GM12878 (cell line): Measurements from ENCODE around the gene SETDB1.

ENCODE experiments used
- CBFB ChIP-seq: IDR thresholded peaks from 2 replicates; pipeline ENCODE4 v1.6.1; 2016; ENCODE audit warnings: antibody characterized with exemption, low read depth
- EGR1 ChIP-seq, 2 experiments: IDR thresholded peaks; 1 replicate in 1 of 2; 2 replicates in 1 of 2; pipeline ENCODE4 v1.6.1; 2011 to 2012; ENCODE audit warnings: low read depth in 2 of 2, low read length in 2 of 2, borderline replicate concordance in 1 of 2, mild to moderate bottlenecking in 1 of 2, moderate library complexity in 1 of 2
- POLR2A ChIP-seq: IDR thresholded peaks from 2 replicates; pipeline ENCODE4 v1.6.1; 2011; ENCODE audit warnings: low read depth, mild to moderate bottlenecking, low read length
- POLR2AphosphoS2 ChIP-seq: IDR thresholded peaks from 2 replicates; pipeline ENCODE4 v1.6.1; 2011; ENCODE audit warnings: low read depth, mild to moderate bottlenecking, low read length, improper control_type of control experiment, moderate library complexity
- SIN3A ChIP-seq: IDR thresholded peaks from 2 replicates; pipeline ENCODE4 v1.6.1; 2012; ENCODE audit warnings: low read depth, low read length, improper control_type of control experiment
- SMC3 ChIP-seq: IDR thresholded peaks from 2 replicates; pipeline ENCODE4 v1.6.1; 2011; ENCODE audit warnings: low read length, improper control_type of control experiment, borderline replicate concordance
- SREBF1 ChIP-seq: IDR thresholded peaks from 2 replicates; pipeline ENCODE4 v1.6.1; 2012; ENCODE audit warnings: mild to moderate bottlenecking, low read length
- TAF1 ChIP-seq: IDR thresholded peaks from 2 replicates; pipeline ENCODE4 v1.6.1; 2011; ENCODE audit warnings: mild to moderate bottlenecking, low read depth, low read length, borderline replicate concordance
- TARDBP ChIP-seq: IDR thresholded peaks from 2 replicates; pipeline ENCODE4 v1.6.1; 2016; ENCODE audit warnings: borderline replicate concordance
- YY1 ChIP-seq: IDR thresholded peaks from 2 replicates; pipeline ENCODE4 v1.6.1; 2011; ENCODE audit warnings: low read depth, mild to moderate bottlenecking, low read length
- TF ChIP-seq, protein P1 (sequence below), 3 experiments: IDR thresholded peaks in 2 of 3; conservative IDR thresholded peaks in 1 of 3; 2 replicates each; pipeline ENCODE4 v1.5.1; 2011; ENCODE audit warnings: low read depth in 3 of 3, low read length in 3 of 3, mild to moderate bottlenecking in 3 of 3, control low read depth in 2 of 3, moderate library complexity in 2 of 3, inconsistent platforms in 1 of 3, mixed read lengths in 1 of 3; ENCODE audit not compliant: control insufficient read depth in 2 of 3, insufficient read depth in 1 of 3; ENCODE audit errors: extremely low read depth in 1 of 3
- TF ChIP-seq, protein P2 (sequence below): IDR thresholded peaks from 2 replicates; pipeline ENCODE4 v1.6.1; 2011; ENCODE audit warnings: mild to moderate bottlenecking, low read depth, low read length, moderate library complexity; ENCODE audit not compliant: insufficient replicate concordance
- TF ChIP-seq, protein P3 (sequence below): fragments of 450-650 bp; IDR thresholded peaks from 2 replicates; pipeline ENCODE4 v1.6.1; 2017; ENCODE audit warnings: antibody characterized with exemption, mild to moderate bottlenecking, moderate library complexity
- TF ChIP-seq, protein P4 (sequence below): IDR thresholded peaks from 2 replicates; pipeline ENCODE4 v1.6.1; 2011; ENCODE audit warnings: borderline replicate concordance, low read depth, mild to moderate bottlenecking, moderate library complexity, low read length; ENCODE audit not compliant: insufficient read depth, poor library complexity, severe bottlenecking

DNA sequence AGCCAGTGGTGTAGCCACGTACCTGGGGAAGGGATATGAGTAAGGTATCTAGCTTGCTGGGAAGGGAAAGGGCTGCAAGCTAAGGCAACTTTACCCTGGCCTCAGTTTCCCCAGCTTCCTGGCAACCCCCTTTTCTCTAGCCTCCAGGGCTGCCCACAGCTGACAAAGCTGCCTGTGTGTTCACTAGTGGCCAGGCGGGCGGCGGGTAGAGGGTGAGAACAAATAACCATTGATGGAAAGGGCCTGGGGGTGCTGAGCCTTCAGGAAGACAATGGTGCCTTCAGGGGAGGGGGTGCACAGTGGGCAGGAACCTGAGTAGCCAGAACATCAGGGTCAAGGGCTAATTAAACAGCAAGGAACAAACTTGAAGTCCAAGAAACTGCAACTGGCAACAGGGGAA, 42.3 kb downstream of the SETDB1 start:
- TF ChIP-seq, protein P1, sequence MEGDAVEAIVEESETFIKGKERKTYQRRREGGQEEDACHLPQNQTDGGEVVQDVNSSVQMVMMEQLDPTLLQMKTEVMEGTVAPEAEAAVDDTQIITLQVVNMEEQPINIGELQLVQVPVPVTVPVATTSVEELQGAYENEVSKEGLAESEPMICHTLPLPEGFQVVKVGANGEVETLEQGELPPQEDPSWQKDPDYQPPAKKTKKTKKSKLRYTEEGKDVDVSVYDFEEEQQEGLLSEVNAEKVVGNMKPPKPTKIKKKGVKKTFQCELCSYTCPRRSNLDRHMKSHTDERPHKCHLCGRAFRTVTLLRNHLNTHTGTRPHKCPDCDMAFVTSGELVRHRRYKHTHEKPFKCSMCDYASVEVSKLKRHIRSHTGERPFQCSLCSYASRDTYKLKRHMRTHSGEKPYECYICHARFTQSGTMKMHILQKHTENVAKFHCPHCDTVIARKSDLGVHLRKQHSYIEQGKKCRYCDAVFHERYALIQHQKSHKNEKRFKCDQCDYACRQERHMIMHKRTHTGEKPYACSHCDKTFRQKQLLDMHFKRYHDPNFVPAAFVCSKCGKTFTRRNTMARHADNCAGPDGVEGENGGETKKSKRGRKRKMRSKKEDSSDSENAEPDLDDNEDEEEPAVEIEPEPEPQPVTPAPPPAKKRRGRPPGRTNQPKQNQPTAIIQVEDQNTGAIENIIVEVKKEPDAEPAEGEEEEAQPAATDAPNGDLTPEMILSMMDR (IDR thresholded peaks at IDR 0.05 in 2 of 3, conservative IDR thresholded peaks at IDR 0.05 in 1 of 3; ENCODE audit: control insufficient read depth in 2 of 3, extremely low read depth in 1 of 3, insufficient read depth in 1 of 3, low read depth in 3 of 3, low read length in 3 of 3), result no peak
- TF ChIP-seq, protein P2, sequence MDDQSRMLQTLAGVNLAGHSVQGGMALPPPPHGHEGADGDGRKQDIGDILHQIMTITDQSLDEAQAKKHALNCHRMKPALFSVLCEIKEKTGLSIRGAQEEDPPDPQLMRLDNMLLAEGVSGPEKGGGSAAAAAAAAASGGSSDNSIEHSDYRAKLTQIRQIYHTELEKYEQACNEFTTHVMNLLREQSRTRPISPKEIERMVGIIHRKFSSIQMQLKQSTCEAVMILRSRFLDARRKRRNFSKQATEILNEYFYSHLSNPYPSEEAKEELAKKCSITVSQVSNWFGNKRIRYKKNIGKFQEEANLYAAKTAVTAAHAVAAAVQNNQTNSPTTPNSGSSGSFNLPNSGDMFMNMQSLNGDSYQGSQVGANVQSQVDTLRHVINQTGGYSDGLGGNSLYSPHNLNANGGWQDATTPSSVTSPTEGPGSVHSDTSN, result no peak
- no peak for TF ChIP-seq SMC3
- TF ChIP-seq YY1, result no peak
- no peak for TF ChIP-seq CBFB
- no peak for TF ChIP-seq SIN3A
- TF ChIP-seq, protein P3, sequence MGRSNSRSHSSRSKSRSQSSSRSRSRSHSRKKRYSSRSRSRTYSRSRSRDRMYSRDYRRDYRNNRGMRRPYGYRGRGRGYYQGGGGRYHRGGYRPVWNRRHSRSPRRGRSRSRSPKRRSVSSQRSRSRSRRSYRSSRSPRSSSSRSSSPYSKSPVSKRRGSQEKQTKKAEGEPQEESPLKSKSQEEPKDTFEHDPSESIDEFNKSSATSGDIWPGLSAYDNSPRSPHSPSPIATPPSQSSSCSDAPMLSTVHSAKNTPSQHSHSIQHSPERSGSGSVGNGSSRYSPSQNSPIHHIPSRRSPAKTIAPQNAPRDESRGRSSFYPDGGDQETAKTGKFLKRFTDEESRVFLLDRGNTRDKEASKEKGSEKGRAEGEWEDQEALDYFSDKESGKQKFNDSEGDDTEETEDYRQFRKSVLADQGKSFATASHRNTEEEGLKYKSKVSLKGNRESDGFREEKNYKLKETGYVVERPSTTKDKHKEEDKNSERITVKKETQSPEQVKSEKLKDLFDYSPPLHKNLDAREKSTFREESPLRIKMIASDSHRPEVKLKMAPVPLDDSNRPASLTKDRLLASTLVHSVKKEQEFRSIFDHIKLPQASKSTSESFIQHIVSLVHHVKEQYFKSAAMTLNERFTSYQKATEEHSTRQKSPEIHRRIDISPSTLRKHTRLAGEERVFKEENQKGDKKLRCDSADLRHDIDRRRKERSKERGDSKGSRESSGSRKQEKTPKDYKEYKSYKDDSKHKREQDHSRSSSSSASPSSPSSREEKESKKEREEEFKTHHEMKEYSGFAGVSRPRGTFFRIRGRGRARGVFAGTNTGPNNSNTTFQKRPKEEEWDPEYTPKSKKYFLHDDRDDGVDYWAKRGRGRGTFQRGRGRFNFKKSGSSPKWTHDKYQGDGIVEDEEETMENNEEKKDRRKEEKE, result no peak
- no peak for TF ChIP-seq EGR1 (IDR thresholded peaks at IDR 0.05; ENCODE audit: borderline replicate concordance in 1 of 2, low read depth in 2 of 2, low read length in 2 of 2)
- TF ChIP-seq, protein P4, sequence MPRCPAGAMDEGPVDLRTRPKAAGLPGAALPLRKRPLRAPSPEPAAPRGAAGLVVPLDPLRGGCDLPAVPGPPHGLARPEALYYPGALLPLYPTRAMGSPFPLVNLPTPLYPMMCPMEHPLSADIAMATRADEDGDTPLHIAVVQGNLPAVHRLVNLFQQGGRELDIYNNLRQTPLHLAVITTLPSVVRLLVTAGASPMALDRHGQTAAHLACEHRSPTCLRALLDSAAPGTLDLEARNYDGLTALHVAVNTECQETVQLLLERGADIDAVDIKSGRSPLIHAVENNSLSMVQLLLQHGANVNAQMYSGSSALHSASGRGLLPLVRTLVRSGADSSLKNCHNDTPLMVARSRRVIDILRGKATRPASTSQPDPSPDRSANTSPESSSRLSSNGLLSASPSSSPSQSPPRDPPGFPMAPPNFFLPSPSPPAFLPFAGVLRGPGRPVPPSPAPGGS, result no peak
- TF ChIP-seq TAF1, result no peak
- TF ChIP-seq SREBF1, result no peak
- TF ChIP-seq POLR2AphosphoS2, result no peak
- TF ChIP-seq POLR2A, result no peak
- TF ChIP-seq TARDBP, result no peak
